DMS114 treated with DMSO at 0.1 percent for 48 hours (cell line): ENCODE data around the gene MPDU1.
"Not testable (repeated sequence)": the region's sequence is repeated elsewhere in the genome, so short reads cannot be mapped to it uniquely, and the experiment has no call there.

Source experiments
- DNase-seq: peaks from one replicate; lab custom pipeline; 2025; ENCODE audit not compliant: unreplicated experiment; lab: John Stamatoyannopoulos, UW

MPDU1 gene

GRCh38 chr17:7579834-7580603 is 3.6 kb upstream of the MPDU1 start:
- no peak for DNase-seq

DNA sequence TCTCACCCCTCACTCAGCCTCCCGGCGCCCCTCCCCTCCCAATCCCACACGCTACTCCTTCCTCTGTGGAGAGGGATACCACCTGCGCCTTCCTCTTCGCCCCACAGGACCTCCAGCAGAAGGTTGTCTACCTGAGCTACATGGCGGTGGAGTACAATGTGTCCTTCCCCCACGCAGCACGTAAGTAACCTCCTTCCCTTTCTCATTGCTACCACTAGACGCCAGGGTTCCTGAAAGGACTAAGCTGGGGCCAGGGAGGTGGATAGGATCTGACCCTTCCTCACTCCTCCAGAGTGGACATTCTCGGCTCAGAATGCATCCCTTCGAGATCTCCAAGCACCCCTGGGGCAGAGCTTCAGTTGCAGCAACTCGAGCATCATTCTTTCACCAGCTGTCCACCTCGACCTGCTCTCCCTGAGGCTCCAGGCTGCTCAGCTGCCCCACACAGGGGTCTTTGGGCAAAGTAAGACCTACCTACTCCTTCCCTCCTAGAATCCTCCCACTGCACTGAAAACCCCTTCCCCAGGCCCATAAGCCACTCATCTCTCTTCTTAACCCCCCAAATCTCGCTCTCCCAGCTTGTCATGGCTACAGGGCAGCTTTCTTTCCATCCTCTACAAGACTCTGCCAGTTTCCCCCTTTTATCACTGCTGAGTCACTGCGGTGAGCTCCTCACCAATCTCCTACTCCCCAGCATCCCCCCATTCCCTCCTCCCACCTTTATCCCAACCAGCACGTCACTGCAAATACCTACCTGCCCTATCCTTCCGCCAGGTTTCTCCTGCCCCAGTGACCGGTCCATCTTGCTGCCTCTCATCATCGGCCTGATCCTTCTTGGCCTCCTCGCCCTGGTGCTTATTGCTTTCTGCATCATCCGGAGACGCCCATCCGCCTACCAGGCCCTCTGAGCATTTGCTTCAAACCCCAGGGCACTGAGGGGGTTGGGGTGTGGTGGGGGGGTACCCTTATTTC is 2.8 kb upstream of the MPDU1 start:
- DNase-seq, result no peak

GRCh38 chr17:7582396-7583252 is 1.0 kb upstream of the MPDU1 start:
- no peak for DNase-seq

GRCh38 chr17:7586673-7587419 is 3.2 kb downstream of the MPDU1 start:
- DNase-seq, result peak; percentile 34

- no peak for DNase-seq
Observed at GRCh38 chr17:7587420-7588151, 3.9 kb downstream of the MPDU1 start.

GRCh38 chr17:7588553-7589203 is 5.0 kb downstream of the MPDU1 start:
- no peak for DNase-seq

DNA sequence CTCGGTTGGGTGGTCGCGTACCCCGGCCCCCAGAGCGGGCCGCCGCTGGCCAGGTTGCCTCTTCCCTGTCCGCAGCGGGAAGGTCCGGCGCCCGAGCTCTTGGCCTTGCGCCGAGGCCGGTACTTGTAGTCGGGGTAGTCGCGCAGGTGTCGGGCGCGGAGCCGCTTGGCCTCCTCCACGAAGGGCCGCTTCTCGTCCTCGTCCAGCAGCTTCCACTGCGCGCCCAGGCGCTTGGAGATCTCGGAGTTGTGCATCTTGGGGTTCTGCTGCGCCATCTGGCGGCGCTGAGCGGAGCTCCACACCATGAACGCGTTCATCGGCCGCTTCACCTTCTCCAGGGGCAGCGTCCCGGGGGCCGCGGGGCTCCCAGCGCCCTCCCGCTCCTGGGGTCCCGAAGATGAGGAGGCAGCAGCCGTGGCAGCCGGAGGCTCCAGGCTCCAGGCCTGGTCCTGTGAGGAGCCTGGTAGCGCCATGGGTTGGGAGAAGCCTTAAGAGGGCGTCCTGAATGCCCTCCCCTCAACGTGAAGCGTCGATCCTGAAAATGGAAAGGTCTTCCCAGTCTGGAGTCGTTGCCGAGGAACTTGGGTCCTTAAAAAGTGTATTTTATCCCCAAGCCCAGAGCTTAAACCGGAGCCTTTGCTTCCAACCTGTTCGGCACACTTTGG is 5.7 kb downstream of the MPDU1 start:
- no peak for DNase-seq

GRCh38 chr17:7589891-7590691 is 6.4 kb downstream of the MPDU1 start, which contains the start of gene SOX15:
SOX15 (minus strand) TSS chr17:7590094; CDS start chr17:7589676, 418 bp downstream.
- no peak for DNase-seq

- no peak for DNase-seq
Observed at GRCh38 chr17:7590743-7591142, 7.1 kb downstream of the MPDU1 start.

DNA sequence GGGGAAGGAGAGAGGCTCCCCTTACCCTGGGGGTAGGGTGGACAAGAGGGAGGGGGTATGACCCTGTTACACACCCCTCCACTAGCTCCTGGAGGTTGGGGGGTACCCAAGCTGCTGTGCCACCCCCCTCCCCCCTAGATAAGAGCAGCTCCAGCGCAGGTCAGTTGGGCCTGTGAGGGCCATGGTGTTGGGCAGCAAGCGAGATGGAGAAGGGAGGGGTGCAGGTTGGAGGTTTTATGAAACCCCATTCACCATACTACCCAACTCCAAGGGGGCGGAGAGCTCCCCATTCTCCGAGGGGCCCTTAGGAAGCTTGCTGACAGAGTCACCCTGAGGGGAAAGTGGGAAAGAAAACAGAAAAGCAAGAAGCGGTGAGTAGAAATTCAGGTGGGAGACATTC is 7.9 kb downstream of the MPDU1 start:
- DNase-seq, result no peak

- DNase-seq, result no peak
Observed at GRCh38 chr17:7592422-7593021, 8.9 kb downstream of the MPDU1 start.

DNA sequence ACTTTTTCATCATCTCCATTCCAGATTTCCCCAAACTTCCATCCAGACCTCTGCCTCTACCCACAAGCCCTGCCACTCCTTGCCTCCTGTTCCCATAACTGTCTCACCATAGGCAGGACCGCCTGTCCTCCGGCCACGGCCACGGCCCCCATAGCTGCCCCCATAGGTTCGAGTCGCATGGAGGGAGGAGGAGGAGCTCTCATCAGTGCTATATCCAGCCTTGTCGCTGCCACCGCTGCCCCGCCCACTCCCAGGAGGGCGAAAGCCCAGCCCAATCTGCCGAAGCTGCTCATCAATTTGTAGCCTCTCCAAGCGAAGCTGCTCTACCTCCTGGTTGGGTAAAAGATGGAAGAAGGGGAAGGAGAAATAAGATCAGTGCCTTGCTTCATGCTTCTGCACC is 9.6 kb downstream of the MPDU1 start:
- no peak for DNase-seq

DNA sequence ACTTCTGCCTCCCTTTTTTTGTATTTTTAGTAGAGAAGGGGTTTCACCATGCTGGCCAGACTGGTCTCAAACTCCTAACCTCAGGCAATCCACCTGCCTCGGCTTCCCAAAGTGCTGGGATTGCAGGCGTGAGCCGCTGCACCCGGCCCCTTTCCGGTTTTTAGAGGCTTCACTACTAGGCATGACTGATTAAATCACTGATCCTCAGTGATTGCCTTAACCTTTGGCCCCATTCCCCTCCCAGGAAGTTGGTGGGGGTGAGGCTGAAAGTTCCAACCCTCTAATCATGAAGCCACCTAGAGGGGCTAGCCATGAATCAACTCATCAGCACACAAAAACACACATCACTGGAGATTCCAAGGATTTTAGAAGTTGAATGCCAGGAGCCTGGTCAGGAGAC is 13.9 kb downstream of the MPDU1 start:
- DNase-seq, result not testable (repeated sequence)

DNA sequence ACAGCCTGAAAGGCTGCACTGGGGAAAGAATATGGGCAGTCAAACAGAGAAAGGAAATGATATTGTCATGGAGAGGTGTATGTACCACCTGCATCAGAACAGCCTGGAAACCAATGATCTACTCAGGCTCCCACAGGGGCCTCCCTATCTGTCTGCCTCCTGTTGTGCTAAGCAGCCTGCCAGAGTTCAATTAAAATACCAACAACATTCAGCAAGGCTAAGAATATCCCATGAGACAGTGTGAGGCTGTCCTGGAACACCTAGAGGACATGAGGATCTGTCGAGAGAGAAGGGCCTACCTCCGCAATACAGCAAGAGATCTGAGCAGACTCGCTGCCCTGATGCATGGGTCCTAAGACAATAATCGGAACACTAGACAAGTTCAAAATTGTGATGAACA is 22.6 kb downstream of the MPDU1 start:
- DNase-seq, result no peak

DNA sequence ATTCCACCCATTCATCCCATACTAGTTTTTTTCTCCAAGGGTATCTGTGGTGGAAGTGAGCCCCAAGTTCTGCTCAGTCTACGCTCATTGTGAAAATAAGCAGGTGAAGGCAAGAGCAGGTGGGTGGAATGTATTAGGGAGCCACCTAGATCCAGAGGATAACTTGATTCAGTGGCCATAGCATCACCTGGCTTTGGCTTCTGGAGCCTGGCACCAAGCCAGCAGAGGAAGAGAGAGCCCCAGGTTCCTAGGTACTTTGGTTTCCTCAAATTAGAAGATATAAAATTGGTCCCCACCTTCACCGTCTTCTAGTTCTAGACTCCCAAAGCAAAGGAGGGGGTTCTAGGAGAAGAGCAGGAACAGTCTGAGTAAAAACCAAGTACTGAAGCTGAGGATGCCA is 27.0 kb downstream of the MPDU1 start:
- no peak for DNase-seq

GRCh38 chr17:7611635-7612293 is 28.1 kb downstream of the MPDU1 start:
- DNase-seq, result no peak

GRCh38 chr17:7612294-7612640 is 28.6 kb downstream of the MPDU1 start:
- DNase-seq, result no peak
